ENCODE results near the gene RASGRF2.
"Not testable (repeated sequence)": the region's sequence is repeated elsewhere in the genome, so short reads cannot be mapped to it uniquely, and the experiment has no call there.

RASGRF2 gene

GRCh38 chr5:81021951-81022687 is 62.0 kb downstream of the RASGRF2 start:
- H3K27me3 ChIP-seq, result no peaks in the 10 kb centered on the region
- no peak overlapping the region for H3K4me3 ChIP-seq (ENCODE audit: low read depth, low read length)
- H3K36me3 ChIP-seq, result no peaks in the 10 kb centered on the region; the same call in 1 of the 2 replicates
- H3K9me3 ChIP-seq, result no peaks in the 10 kb centered on the region
- no peak for TF ChIP-seq CTCF (IDR thresholded peaks at IDR 0.05; ENCODE audit: low read depth, low read length)
- no peak for DNase-seq
- H3K4me1 ChIP-seq, result peaks cover 9% of the 10 kb centered on the region; the same call in 1 of the 2 replicates

- Histone ChIP-seq H3K4me1 (peaks cover 9% of the 10 kb centered on the region; the same call in 1 of the 2 replicates), H3K27me3 (no peaks in the 10 kb centered on the region), H3K36me3 (no peaks in the 10 kb centered on the region; the same call in 1 of the 2 replicates), H3K9me3 (no peaks in the 10 kb centered on the region), H3K4me3 (ENCODE audit: low read depth, low read length) (no peak overlapping the region)
- TF ChIP-seq CTCF (IDR thresholded peaks at IDR 0.05; ENCODE audit: low read depth, low read length), result no peak
- DNase-seq, result no peak
These were observed 62.5 kb downstream of the RASGRF2 start for GRCh38 chr5:81022688-81023084.

GRCh38 chr5:81023261-81023970 is 63.3 kb downstream of the RASGRF2 start:
- Histone ChIP-seq H3K4me1 (peaks cover 9% of the 10 kb centered on the region; the same call in 1 of the 2 replicates), H3K4me3 (ENCODE audit: low read depth, low read length) (no peak overlapping the region), H3K27me3 (no peaks in the 10 kb centered on the region), H3K9me3 (no peaks in the 10 kb centered on the region), H3K36me3 (no peaks in the 10 kb centered on the region; the same call in 1 of the 2 replicates)
- peak; percentile 46 for DNase-seq
- no peak for TF ChIP-seq CTCF (IDR thresholded peaks at IDR 0.05; ENCODE audit: low read depth, low read length)

GRCh38 chr5:81027481-81028058 is 67.4 kb downstream of the RASGRF2 start:
- no peak overlapping the region for H3K4me3 ChIP-seq (ENCODE audit: low read depth, low read length)
- no peaks in the 10 kb centered on the region; the same call in 1 of the 2 replicates for H3K36me3 ChIP-seq
- peaks cover 9% of the 10 kb centered on the region; the same call in 1 of the 2 replicates for H3K4me1 ChIP-seq
- DNase-seq, result no peak
- no peaks in the 10 kb centered on the region; the same call in 1 of the 2 replicates for H3K9me3 ChIP-seq
- TF ChIP-seq CTCF (IDR thresholded peaks at IDR 0.05; ENCODE audit: low read depth, low read length), result no peak
- no peaks in the 10 kb centered on the region for H3K27me3 ChIP-seq

GRCh38 chr5:81028888-81029287 is 68.7 kb downstream of the RASGRF2 start:
- H3K27me3 ChIP-seq; DNase-seq; H3K36me3 ChIP-seq; H3K4me3 ChIP-seq (ENCODE audit: low read depth, low read length); H3K9me3 ChIP-seq; H3K4me1 ChIP-seq: not testable (repeated sequence)

GRCh38 chr5:81029736-81030135 is 69.6 kb downstream of the RASGRF2 start:
- H3K27me3 ChIP-seq; H3K9me3 ChIP-seq; H3K4me3 ChIP-seq (ENCODE audit: low read depth, low read length); H3K4me1 ChIP-seq; H3K36me3 ChIP-seq; DNase-seq: not testable (repeated sequence)

- DNase-seq; H3K27me3 ChIP-seq; H3K4me1 ChIP-seq; H3K36me3 ChIP-seq; H3K4me3 ChIP-seq (ENCODE audit: low read depth, low read length); H3K9me3 ChIP-seq: not testable (repeated sequence)
These were observed 70.3 kb downstream of the RASGRF2 start for GRCh38 chr5:81030236-81031034.
